ENCODE data around the gene DHX57.

- TF ChIP-seq, protein P1, sequence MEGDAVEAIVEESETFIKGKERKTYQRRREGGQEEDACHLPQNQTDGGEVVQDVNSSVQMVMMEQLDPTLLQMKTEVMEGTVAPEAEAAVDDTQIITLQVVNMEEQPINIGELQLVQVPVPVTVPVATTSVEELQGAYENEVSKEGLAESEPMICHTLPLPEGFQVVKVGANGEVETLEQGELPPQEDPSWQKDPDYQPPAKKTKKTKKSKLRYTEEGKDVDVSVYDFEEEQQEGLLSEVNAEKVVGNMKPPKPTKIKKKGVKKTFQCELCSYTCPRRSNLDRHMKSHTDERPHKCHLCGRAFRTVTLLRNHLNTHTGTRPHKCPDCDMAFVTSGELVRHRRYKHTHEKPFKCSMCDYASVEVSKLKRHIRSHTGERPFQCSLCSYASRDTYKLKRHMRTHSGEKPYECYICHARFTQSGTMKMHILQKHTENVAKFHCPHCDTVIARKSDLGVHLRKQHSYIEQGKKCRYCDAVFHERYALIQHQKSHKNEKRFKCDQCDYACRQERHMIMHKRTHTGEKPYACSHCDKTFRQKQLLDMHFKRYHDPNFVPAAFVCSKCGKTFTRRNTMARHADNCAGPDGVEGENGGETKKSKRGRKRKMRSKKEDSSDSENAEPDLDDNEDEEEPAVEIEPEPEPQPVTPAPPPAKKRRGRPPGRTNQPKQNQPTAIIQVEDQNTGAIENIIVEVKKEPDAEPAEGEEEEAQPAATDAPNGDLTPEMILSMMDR (IDR thresholded peaks at IDR 0.05), result no peak
- no peak for TF ChIP-seq ZFX (IDR thresholded peaks at IDR 0.05; ENCODE audit: borderline replicate concordance)
These were observed 69.6 kb downstream of the DHX57 start for GRCh38 chr2:38806015-38806732.
